HL-60 (cell line): ENCODE measurements around the gene SLC1A1.

Source experiments
- GABPA ChIP-seq: IDR thresholded peaks from 2 replicates; pipeline ENCODE4 v1.6.1; 2012; ENCODE audit warnings: low read depth
- POLR2AphosphoS5 ChIP-seq: IDR thresholded peaks from 2 replicates; pipeline ENCODE4 v1.6.1; 2012; ENCODE audit warnings: low read depth
- SPI1 ChIP-seq: IDR thresholded peaks from 2 replicates; pipeline ENCODE4 v1.6.1; 2012; ENCODE audit warnings: low read depth, mild to moderate bottlenecking, borderline replicate concordance
- TF ChIP-seq, protein P1 (sequence below): IDR thresholded peaks from one replicate; pipeline ENCODE4 v1.5.1; 2011; ENCODE audit warnings: low read length, control low read depth, inconsistent platforms; ENCODE audit not compliant: insufficient read depth
- TF ChIP-seq, protein P2 (sequence below): IDR thresholded peaks from 2 replicates; pipeline ENCODE4 v1.6.1; 2012; ENCODE audit warnings: low read depth; ENCODE audit not compliant: insufficient replicate concordance

DNA sequence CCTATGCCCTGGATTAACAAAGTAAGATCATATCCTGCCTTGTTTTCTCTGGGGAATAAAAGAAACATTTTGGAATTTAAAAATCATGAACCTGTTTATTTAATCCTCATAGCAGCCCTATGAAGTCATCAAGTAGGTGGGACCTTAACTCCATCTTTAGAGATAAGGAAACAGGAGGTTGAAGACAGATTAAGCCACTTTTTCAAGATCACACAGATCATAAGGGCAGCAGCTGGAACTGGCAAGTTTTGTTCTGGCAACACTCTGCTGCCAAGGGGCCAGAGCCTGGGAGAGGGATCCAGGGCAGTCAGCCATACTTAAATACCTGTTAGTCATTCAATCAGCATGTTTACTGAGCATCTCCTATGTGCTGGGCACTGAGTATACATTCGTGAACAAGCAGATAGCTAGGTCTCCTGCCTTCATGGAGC lies 63.7 kb downstream of the SLC1A1 start:
- TF ChIP-seq, protein P1, sequence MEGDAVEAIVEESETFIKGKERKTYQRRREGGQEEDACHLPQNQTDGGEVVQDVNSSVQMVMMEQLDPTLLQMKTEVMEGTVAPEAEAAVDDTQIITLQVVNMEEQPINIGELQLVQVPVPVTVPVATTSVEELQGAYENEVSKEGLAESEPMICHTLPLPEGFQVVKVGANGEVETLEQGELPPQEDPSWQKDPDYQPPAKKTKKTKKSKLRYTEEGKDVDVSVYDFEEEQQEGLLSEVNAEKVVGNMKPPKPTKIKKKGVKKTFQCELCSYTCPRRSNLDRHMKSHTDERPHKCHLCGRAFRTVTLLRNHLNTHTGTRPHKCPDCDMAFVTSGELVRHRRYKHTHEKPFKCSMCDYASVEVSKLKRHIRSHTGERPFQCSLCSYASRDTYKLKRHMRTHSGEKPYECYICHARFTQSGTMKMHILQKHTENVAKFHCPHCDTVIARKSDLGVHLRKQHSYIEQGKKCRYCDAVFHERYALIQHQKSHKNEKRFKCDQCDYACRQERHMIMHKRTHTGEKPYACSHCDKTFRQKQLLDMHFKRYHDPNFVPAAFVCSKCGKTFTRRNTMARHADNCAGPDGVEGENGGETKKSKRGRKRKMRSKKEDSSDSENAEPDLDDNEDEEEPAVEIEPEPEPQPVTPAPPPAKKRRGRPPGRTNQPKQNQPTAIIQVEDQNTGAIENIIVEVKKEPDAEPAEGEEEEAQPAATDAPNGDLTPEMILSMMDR: no peak
- TF ChIP-seq, protein P2, sequence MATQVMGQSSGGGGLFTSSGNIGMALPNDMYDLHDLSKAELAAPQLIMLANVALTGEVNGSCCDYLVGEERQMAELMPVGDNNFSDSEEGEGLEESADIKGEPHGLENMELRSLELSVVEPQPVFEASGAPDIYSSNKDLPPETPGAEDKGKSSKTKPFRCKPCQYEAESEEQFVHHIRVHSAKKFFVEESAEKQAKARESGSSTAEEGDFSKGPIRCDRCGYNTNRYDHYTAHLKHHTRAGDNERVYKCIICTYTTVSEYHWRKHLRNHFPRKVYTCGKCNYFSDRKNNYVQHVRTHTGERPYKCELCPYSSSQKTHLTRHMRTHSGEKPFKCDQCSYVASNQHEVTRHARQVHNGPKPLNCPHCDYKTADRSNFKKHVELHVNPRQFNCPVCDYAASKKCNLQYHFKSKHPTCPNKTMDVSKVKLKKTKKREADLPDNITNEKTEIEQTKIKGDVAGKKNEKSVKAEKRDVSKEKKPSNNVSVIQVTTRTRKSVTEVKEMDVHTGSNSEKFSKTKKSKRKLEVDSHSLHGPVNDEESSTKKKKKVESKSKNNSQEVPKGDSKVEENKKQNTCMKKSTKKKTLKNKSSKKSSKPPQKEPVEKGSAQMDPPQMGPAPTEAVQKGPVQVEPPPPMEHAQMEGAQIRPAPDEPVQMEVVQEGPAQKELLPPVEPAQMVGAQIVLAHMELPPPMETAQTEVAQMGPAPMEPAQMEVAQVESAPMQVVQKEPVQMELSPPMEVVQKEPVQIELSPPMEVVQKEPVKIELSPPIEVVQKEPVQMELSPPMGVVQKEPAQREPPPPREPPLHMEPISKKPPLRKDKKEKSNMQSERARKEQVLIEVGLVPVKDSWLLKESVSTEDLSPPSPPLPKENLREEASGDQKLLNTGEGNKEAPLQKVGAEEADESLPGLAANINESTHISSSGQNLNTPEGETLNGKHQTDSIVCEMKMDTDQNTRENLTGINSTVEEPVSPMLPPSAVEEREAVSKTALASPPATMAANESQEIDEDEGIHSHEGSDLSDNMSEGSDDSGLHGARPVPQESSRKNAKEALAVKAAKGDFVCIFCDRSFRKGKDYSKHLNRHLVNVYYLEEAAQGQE: no peak
- TF ChIP-seq POLR2AphosphoS5 (no peak), GABPA (no peak), SPI1 (no peak)
